ENCODE data around the gene EYS. TPM values are rescaled to one million over a fixed set of nuclear protein-coding genes. Genes with fewer than 3 reads are reported as not detected.

Gene EYS
- total and polyA plus RNA-seq, 2 of the 8 experiments (the other 6 are each of a cell fraction or from before 2014, with no cell fraction given): 0.05 to 0.13 TPM

DNA sequence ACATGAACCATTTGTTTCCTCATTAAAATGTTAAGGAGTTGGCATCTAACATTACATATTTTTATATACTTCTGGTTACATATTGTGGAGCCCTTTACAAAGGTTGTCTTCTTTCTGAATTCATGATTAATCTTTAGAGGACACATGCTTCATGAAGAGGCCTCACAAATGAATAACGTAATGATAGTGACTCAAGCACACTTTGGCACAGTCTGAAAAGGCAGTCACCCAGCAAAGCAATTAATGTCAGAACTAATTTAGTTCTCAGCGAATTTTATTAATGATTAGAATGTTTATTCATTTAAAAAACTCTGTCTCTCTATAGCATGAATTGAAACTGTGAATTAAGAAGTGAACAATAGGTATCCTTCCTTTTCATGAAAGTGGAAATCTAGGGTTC, 1217.3 kb downstream of the EYS start:
- H2AFZ ChIP-seq (ENCODE audit: low read length): no peak overlapping the region
- CTCF ChIA-PET (ENCODE audit: partially characterized antibody): no interaction called here
- H3K36me3 ChIP-seq (ENCODE audit: control insufficient read depth in 2 of 4, insufficient read depth in 4 of 4, low read length in 3 of 4): no peaks in the 10 kb centered on the region
- no peaks in the 10 kb centered on the region for H4K20me1 ChIP-seq (replicated peaks in 1 of 2; ENCODE audit: control insufficient read depth in 1 of 2, insufficient read depth in 2 of 2, low read length in 2 of 2)
- no peak overlapping the region for H2BK20ac ChIP-seq (ENCODE audit: low read length)
- H2BK12ac ChIP-seq (ENCODE audit: low read depth, low read length): no peak overlapping the region
- no peak for FAIRE-seq
- POLR2A ChIA-PET (ENCODE audit: partially characterized antibody): no interaction called here
- no peak overlapping the region for H3K4ac ChIP-seq (replicated peaks; ENCODE audit: insufficient read length, low read depth, low read length)
- no peak overlapping the region for H3K23ac ChIP-seq (ENCODE audit: insufficient read length)
- H2BK5ac ChIP-seq (ENCODE audit: low read depth, low read length): no peak overlapping the region
- H3K9ac ChIP-seq (replicated peaks in 1 of 4; ENCODE audit: extremely low read depth in 1 of 4, low read depth in 3 of 4, low read length in 3 of 4): no peak overlapping the region
- no peak overlapping the region for H2AK5ac ChIP-seq (ENCODE audit: low read depth, low read length)
- H3K56ac ChIP-seq (replicated peaks; ENCODE audit: insufficient read length, low read depth, low read length): no peak overlapping the region
- H3K27ac ChIP-seq (ENCODE audit: low read depth, low read length): no peak overlapping the region
- TF ChIP-seq TCF12 (IDR thresholded peaks at IDR 0.05; ENCODE audit: low read depth, low read length) (no peak), RFX5 (IDR thresholded peaks at IDR 0.05; ENCODE audit: borderline replicate concordance, low read depth, low read length) (no peak), SP4 (IDR thresholded peaks at IDR 0.05; ENCODE audit: low read length) (no peak)
- H3K4me3 ChIP-seq (ENCODE audit: extremely low read depth in 1 of 4, insufficient read depth in 2 of 4, low read depth in 3 of 4, low read length in 4 of 4): no peak overlapping the region
- H3K79me2 ChIP-seq (ENCODE audit: control insufficient read depth in 1 of 2, insufficient read depth in 2 of 2, low read length in 2 of 2): no peaks in the 10 kb centered on the region
- no peaks in the 10 kb centered on the region for H3K4me1 ChIP-seq (replicated peaks in 1 of 4; ENCODE audit: control insufficient read depth in 3 of 4, insufficient read depth in 4 of 4, low read length in 3 of 4)
- 82% methylated on average over 2 of the region's 2 CpGs; no CpG with 5 or more reads in 1 of the 2 experiments for WGBS, 2 experiments (ENCODE audit: extremely low coverage in 1 of 2, insufficient coverage in 1 of 2, insufficient read length in 1 of 2, insufficient replicate concordance in 2 of 2, low coverage in 1 of 2, low lambda C conversion rate in 2 of 2, missing lambda C conversion rate in 1 of 2)
- no peak overlapping the region for H2BK120ac ChIP-seq (replicated peaks; ENCODE audit: low read depth, low read length)
- no peak overlapping the region for H4K91ac ChIP-seq (replicated peaks; ENCODE audit: insufficient read length, low read length)
- no peak overlapping the region for H4K5ac ChIP-seq (ENCODE audit: insufficient read length, low read depth, low read length)
- H3K27me3 ChIP-seq (replicated peaks in 1 of 4; ENCODE audit: control insufficient read depth in 3 of 4, extremely low read depth in 1 of 4, insufficient read depth in 3 of 4, low read length in 3 of 4): no peaks in the 10 kb centered on the region
- no peak overlapping the region for H3K4me2 ChIP-seq (ENCODE audit: insufficient read depth in 1 of 2, low read depth in 2 of 2, low read length in 2 of 2)
- no peak overlapping the region for H3K14ac ChIP-seq (ENCODE audit: insufficient read length)
- H2BK15ac ChIP-seq (ENCODE audit: low read length): no peak overlapping the region
- no peak for DNase-seq (ENCODE audit: low read depth in 1 of 2, low spot score in 2 of 2)
- H3K79me1 ChIP-seq (ENCODE audit: low read depth, low read length): no peaks in the 10 kb centered on the region
- no peaks in the 10 kb centered on the region for H3K9me3 ChIP-seq (ENCODE audit: insufficient read depth in 2 of 2, low read depth in 1 of 2, low read length in 1 of 2)
- no peaks in the 10 kb centered on the region for H3K23me2 ChIP-seq (ENCODE audit: low read depth, low read length)
- no peak overlapping the region for H3K18ac ChIP-seq (ENCODE audit: extremely low read depth, low read length)
- no peak overlapping the region for H4K8ac ChIP-seq (ENCODE audit: extremely low read depth, insufficient read depth, low read length)

Measured in H1 (cell line).